NCI-H1092 treated with DMSO at 0.1 percent for 48 hours (cell line): Measurements from ENCODE around the gene RAD23A.
A peak's percentile ranks its signal among the peaks of the same experiment; 100 is the strongest.
"Not testable (repeated sequence)": the region's sequence is repeated elsewhere in the genome, so short reads cannot be mapped to it uniquely, and the experiment has no call there.

Source experiments
- DNase-seq: peaks from one replicate; lab custom pipeline; 2025; lab: John Stamatoyannopoulos, UW

Gene RAD23A

DNA sequence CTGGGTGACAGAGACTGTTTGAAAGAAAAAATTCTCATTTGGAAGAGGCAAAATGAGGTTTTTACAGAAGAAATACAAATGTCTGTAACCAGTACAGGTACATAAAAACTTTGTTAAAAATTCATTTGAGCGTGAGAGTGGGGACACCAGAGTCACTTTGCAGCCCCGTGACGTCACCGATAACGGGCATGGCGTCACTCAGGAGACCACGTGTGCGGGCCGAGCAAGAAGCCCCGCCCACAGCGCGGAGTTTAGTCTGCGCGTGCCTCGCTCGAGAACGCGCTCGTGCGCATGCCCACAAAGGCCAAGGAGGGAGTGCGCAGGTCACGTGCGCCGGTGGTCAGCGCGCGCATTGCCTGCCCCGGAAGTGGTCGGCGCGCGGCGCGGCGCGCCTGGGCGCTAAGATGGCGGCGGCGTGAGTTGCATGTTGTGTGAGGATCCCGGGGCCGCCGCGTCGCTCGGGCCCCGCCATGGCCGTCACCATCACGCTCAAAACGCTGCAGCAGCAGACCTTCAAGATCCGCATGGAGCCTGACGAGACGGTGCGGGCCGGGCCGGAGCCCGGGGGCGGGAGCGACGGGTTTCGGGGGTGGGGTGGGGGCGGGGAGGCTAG, at the start of gene RAD23A:
Gene RAD23A, plus strand, starts transcription at position 384 of the 613 bp plus-strand sequence. Its CDS starts 87 bp downstream, at position 471.
- DNase-seq, result peak; percentile 93

GRCh38 chr19:12896460-12896859, 49.2 kb upstream of the RAD23A start:
- no peak for DNase-seq

DNA sequence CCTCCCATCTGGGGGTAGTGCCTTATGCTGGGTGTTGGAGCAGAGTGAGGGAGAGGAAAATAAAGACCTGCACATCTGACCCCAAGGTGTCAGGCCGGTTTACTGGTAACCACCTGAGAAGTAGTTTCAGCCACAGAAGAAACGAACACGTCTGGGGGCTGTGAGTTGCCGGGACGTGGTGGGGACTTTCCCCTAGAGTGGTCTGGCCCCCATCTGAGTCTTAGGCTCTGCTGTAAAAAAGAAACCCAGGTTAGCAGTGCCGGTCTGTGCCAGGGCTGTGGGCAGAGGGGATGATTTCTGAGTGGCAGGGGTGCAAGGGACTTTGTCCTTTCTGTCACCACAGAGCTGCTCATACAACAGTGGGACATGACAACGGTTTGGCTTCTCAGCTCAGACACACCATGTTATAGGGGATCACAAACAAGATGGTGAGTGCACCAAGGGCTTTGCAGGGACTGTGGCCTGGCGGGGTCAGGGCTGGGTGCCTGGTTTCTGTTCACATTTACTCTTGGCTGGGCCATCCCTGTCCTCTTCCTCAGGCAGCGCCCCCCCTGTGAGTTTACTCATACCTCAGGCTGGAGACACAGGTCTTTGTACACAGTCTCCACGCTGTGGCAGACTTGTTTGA, 45.7 kb upstream of the RAD23A start:
- DNase-seq, result no peak

DNA sequence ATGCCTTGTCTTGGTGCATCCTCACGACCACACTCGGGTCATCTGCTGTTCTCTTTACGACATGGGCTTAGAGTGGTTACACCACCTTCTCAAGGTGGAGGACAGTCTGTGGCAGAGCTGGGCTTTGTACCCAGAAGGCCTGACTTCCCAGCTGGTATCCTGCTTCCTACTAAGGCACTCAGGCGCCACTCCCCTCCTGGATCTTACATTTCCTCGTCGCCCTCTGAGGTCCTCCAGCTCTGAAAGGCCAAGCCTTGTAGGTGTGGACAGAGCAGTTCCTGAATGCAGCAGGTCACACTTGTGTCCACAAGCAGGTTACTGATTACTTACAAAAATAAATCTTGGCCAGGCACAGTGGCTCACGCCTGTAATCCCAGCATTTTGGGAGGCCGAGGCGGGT, 38.5 kb upstream of the RAD23A start:
- no peak for DNase-seq

DNA sequence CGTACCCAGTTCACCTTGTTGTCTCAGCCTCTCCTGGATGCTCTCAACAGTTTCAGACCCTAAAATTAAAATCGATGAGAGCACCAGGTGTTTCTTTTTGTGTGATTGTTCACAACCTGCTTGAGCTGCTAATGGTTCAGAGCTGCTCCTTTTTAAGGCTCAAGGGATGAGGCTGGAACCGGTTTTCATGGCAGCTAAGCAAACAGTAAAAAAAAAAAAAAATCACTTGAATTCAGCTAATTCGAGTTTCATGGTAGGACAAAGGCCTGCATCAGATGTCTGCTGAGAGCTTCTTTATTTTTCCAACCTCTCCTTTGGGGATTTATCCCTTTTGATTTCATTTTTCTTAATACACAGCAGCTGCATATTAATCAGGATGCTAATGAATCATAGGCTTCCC, 33.1 kb upstream of the RAD23A start:
- DNase-seq, result peak; percentile 97

GRCh38 chr19:12913011-12913561, 32.6 kb upstream of the RAD23A start:
- peak; percentile 100 for DNase-seq

GRCh38 chr19:12913851-12914690, 31.6 kb upstream of the RAD23A start:
- DNase-seq, result peak; percentile 60

- not testable (repeated sequence) for DNase-seq
These were observed 29.8 kb upstream of the RAD23A start for GRCh38 chr19:12915860-12916259.

DNA sequence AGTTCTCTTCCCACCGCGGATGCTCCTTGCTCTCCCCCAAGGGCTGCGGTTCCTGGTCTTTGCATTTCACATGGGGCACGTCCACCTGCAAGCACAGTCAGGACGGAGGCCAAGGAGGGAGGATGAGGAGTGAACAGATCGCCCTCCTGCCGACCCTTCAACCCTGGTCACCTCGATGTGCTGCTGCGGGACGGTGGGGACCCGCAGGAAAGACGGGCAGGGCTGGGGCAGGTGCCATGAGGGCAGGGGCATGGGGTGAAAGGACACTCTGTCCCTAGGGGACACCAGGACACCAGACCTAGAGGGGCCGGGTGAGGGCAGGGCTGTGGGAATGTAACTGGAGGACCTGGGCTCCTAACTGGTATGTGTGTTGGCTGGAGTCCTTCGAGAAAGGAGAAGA, 27.4 kb upstream of the RAD23A start:
- no peak for DNase-seq

DNA sequence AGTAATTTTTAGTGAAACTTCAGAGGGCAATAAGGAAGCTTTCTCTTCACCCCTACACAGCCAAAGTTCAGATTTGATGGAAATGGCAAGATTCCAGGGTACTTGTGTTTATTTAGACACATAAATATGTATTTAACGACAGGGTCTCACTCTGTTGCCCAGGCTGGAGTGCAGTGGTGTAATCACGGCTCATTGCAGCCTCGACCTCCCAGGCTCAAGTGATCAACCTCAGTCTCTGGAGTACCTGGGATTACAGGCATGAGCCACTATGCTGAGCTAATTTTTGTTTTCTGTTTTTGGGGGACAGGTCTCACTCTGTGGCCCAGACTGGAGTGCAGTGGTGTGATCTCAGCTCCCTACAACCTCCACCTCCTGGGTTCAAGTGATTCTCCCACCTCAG, 24.6 kb upstream of the RAD23A start:
- DNase-seq, result no peak

GRCh38 chr19:12922959-12923358, 22.7 kb upstream of the RAD23A start:
- no peak for DNase-seq

- DNase-seq, result no peak
These were observed 20.9 kb upstream of the RAD23A start for GRCh38 chr19:12924621-12925310.

DNA sequence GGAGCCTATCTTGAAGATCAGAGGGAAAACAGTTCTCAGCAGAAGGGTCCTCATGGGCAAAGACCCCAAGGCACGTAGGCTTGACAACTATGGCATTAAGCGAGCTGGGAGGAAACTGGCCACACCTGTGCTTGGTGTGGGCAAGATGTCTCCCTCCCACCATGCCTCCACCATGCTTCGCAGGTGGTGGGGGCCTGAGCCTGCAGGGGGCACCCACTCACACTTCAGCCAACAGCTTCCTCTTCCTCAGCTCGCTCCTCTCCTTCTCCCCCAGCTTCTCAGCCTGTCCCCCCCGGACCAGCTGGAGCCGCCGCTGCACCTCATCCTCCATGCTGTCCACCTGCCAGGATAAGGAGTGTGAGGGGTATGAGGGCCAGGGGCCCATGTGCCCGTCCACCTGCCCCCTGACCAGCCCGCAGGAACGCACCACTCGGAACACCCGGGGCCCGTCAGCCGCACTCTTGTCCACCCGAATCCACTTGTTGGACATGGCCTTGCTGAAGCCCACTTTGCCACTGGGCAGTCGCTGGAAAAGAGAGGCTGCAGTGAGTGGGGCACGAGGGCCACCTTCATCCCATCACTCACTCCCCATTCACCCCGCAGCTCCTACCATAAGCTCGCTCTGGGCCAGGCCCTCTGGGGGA, 15.5 kb upstream of the RAD23A start:
- DNase-seq, result no peak

DNA sequence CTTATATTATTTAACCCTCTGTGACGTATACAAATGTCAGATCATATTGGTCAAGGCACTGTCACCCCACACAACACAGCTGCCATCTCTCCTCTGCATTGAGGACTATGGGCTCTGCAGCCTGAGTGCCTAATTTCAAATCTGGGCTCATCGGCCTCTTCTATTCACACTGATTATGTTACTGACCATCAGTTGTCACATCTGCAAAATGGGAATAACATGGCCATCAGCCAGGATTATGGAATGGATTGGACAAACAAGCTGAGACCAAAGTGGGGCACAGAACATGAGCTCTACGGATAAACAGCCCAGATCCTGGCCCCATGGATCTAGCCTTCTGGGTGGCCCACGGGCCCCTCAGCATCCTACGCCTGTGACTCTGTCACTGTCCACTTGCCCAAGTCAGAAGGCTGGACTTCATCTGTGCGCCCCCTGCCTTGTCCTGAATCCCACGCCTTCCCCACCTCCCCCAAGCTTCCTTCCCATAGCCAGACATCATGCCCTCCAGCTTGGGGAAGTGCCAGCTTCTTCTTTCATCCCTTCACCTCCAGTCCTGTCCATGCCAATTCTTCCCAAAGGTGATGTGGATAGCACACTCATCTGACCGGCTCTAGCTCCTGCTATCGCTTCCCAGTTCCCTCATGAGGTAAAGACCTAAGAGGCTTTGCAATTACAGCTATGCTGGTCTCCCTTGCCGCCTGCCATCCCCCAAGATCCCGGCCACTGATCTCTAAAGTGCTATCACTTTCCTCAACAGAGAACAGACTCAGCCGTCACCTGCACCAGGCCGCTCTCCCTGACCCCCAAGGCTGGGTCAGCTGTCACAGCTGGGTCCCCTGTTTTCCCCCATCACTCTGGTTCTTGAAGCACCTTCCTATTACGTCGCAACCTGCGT, 13.0 kb upstream of the RAD23A start:
- DNase-seq, result no peak

DNA sequence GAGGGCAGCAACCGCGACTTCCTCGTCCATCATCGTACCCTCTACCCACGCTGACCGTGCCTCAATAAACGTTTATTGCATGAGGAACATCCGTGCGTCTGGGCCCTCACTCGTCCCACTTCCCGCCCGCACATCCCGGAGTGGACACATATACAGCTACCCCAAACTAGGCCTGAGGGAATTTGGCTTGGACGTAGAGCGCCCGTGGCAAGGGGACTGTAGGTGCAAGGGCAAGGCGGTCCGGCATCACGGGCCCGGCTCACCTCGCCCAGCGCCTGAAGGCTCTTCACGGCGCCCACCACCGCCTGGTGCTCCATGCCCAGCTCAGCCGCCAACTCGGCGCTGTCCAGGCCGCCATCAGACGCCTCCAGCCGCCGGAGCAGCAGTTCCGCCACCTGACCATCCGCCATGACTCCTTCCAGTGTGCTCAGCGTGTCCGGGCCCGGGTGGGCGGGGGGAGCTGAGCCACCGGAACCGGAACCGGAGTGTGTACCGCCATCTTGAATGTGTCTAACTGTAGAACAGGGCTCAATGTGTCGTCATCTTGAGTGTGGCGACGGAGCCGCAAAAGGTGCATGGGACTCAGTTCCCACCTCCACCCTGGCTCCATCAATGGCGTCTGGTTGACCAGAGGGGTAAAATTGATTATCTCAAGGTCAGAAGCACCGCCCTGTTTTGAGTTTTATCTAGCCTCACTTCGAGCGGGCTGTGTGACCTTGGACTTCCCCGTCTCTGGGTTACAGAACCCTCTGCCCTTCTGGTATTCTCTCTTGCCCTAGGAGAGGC, 12.2 kb upstream of the RAD23A start, which contains the start of gene FARSA:
Gene FARSA, minus strand, starts transcription at position 425 of the 786 bp plus-strand sequence. Its CDS starts 15 bp downstream, at position 410.
- peak; percentile 88 for DNase-seq

DNA sequence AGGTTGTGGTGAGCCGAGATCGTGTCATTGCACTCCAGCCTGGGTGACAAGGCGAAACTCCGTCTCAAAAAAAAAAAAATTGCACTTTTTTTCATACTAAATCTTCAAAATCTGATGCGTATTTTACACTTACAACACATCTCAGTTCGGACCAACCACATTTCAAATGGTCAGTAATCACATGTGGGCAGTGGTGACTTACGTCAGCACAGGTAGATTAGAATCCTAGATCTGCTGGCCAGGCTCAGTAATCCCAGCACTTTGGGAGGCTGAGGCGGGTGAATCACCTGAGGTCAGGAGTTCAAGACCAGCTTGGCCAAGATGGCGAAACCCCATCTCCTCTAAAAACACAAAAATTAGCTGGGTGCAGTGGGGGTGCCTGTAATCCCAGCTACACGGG, 10.6 kb upstream of the RAD23A start:
- DNase-seq, result no peak

- DNase-seq, result peak; percentile 44
These were observed 9.1 kb upstream of the RAD23A start for GRCh38 chr19:12936582-12936981.

DNA sequence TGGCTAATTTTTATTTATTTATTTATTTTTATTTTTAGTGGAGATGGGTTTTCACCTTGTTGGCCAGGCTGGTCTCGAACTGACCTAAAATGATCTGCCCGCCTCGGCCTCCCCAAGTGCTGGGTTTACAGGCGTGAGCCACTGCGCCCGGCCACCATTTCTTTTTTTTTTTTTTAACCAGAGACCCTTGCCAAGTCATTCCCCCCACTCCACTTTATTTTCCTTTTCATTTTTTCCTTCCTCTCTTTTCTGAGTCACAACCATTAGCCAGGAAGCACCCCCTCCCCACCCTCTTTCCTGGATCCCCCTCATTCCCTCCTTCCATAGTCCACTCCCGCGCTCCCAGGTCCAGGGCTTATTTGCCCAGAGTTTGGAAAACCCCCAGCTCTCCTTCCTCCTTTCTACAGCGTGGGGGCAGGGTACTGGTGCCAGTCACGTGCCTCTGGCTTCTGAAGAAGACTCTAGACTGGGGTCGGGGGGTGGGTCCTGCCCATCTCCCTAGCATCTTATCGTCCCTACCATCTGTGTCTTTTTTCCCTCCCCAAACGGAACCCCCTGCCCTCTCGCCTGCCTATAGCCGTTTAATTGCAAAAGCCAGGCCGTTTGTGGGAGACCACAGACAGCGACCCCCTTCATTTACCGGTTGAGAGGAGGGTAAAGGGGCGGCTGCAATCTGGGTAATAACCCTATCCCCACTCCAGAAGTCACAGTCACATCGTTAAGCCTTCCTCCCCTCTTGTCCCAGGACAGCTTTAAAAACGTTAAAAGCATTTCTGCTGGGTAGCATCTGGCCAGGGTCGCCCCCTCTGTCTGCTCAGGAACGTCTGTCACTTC, 8.4 kb upstream of the RAD23A start:
- peak; percentile 91 for DNase-seq
